Panc1 (cell line): ENCODE measurements around the gene KAZN. TPM values are rescaled to one million over a fixed set of nuclear protein-coding genes. Genes with fewer than 3 reads are reported as not detected.

ENCODE experiments used
- ATAC-seq: fragments of 200-7000 bp; cut with Tn5 transposase; 2 replicates; pipeline ENCODE4 v1.9.1; 2020; ENCODE audit warnings: mild to moderate bottlenecking, moderate library complexity
- BruUV-seq: library from RNA; stranded (reverse); fragments of 400-500 nt; replicated peaks from 2 replicates; lab custom pipeline; 2021; lab: Mats Ljungman, UMichigan
- CTCF ChIA-PET: fragments of 300-600 bp; sonication (Branson Sonifier 250); formaldehyde crosslinking; loops from one replicate; lab custom pipeline; 2022; ENCODE audit warnings: antibody characterized with exemption; lab: Charles Lee
- POLR2A ChIA-PET: fragments of 300-600 bp; sonication (Branson Sonifier 250); formaldehyde crosslinking; loops from one replicate; lab custom pipeline; 2022; ENCODE audit warnings: antibody characterized with exemption; lab: Charles Lee
- DNase-seq: peaks from one replicate; pipeline ENCODE4 v3.0.0-alpha.2; 2010; ENCODE audit warnings: low read depth, low spot score
- H3K27ac ChIP-seq: 2 replicates; pipeline ENCODE4 v1.5.1; 2011; ENCODE audit warnings: mild to moderate bottlenecking, low read length, inconsistent platforms
- H3K27me3 ChIP-seq: fragments of 200-500 bp; sonication (Bioruptor generic); 2 replicates; pipeline ENCODE4 v1.6.0; 2014; ENCODE audit warnings: low read length, inconsistent platforms; ENCODE audit not compliant: control insufficient read depth, insufficient read depth
- H3K36me3 ChIP-seq: fragments of 200-500 bp; sonication (Bioruptor generic); 2 replicates; pipeline ENCODE4 v1.5.1; 2014; ENCODE audit warnings: inconsistent platforms, mild to moderate bottlenecking, low read length, moderate library complexity; ENCODE audit not compliant: control insufficient read depth, insufficient read depth
- H3K4me1 ChIP-seq: 2 replicates; pipeline ENCODE4 v1.5.1; 2011; ENCODE audit warnings: inconsistent platforms, mild to moderate bottlenecking, low read length, moderate library complexity; ENCODE audit not compliant: control insufficient read depth, insufficient read depth
- H3K4me3 ChIP-seq, 2 experiments: 2 replicates each; pipeline ENCODE4 v1.5.1; 2011 to 2012; ENCODE audit warnings: low read depth in 2 of 2, low read length in 2 of 2, mild to moderate bottlenecking in 2 of 2, inconsistent platforms in 1 of 2, moderate library complexity in 1 of 2
- H3K9me3 ChIP-seq: fragments of 200-500 bp; sonication (Bioruptor generic); 2 replicates; pipeline ENCODE4 v1.5.1; 2014; ENCODE audit warnings: low read depth, mild to moderate bottlenecking, inconsistent platforms, low read length, moderate library complexity; ENCODE audit not compliant: control insufficient read depth, insufficient read depth
- POLR2AphosphoS5 ChIP-seq: IDR thresholded peaks from 2 replicates; pipeline ENCODE4 v1.6.1; 2012; ENCODE audit warnings: mild to moderate bottlenecking, low read depth, low read length, moderate library complexity
- REST ChIP-seq, 2 experiments: IDR thresholded peaks; 2 replicates each; pipeline ENCODE4 v1.6.1; 2011 to 2012; ENCODE audit warnings: low read depth in 2 of 2, control low read depth in 1 of 2, low read length in 1 of 2, mild to moderate bottlenecking in 1 of 2, moderate library complexity in 1 of 2; ENCODE audit not compliant: insufficient read depth in 1 of 2
- SIN3A ChIP-seq: IDR thresholded peaks from 2 replicates; pipeline ENCODE4 v1.6.1; 2012; ENCODE audit warnings: low read depth, mild to moderate bottlenecking, low read length, moderate library complexity, borderline replicate concordance; ENCODE audit not compliant: insufficient read depth
- TCF7L2 ChIP-seq: IDR thresholded peaks from 2 replicates; pipeline ENCODE4 v1.6.1; 2011; ENCODE audit warnings: mild to moderate bottlenecking, low read depth, low read length, inconsistent platforms
- in situ Hi-C: cut with HindIII; loops from 2 replicates; pipeline ENCODE4 v1.10.0; 2016; ENCODE audit warnings: low sequenced_read_pairs, low pct_unique_long_range_greater_than_20kb
- intact Hi-C: fragments of 100-400 bp; cut with micrococcal nuclease; formaldehyde crosslinking; loops from one replicate; pipeline ENCODE4 v1.10.0; 2022; ENCODE audit not compliant: unreplicated experiment
- total RNA-seq: library from RNA; stranded (reverse); gene quantifications from one replicate; pipeline ENCODE4 v1.2.1, GENCODE V29; 2021; ENCODE audit not compliant: unreplicated experiment
- TF ChIP-seq, protein P1 (sequence below): fragments of 450-650 bp; IDR thresholded peaks from 2 replicates; pipeline ENCODE4 v1.5.1; 2017; ENCODE audit warnings: mild to moderate bottlenecking

Gene KAZN
- total RNA-seq, 1 experiment from 2014 or later: 6.6 TPM

GRCh38 chr1:14604414-14604813 is 5.9 kb downstream of the KAZN start:
- Histone ChIP-seq H3K27ac (no peak overlapping the region), H3K4me1 (peaks cover 1% of the 10 kb centered on the region), H3K36me3 (no peaks in the 10 kb centered on the region), H3K4me3 (no peak overlapping the region), H3K9me3 (no peaks in the 10 kb centered on the region), H3K27me3 (peaks cover 33% of the 10 kb centered on the region)
- POLR2A ChIA-PET: interaction anchor here (0.5 kb wide), 1 partner anchor 447 kb away, joined by 15 read pairs; no protein-coding TSS in a partner anchor
- TF ChIP-seq TCF7L2: no peak
- TF ChIP-seq SIN3A: no peak
- TF ChIP-seq, protein P1, sequence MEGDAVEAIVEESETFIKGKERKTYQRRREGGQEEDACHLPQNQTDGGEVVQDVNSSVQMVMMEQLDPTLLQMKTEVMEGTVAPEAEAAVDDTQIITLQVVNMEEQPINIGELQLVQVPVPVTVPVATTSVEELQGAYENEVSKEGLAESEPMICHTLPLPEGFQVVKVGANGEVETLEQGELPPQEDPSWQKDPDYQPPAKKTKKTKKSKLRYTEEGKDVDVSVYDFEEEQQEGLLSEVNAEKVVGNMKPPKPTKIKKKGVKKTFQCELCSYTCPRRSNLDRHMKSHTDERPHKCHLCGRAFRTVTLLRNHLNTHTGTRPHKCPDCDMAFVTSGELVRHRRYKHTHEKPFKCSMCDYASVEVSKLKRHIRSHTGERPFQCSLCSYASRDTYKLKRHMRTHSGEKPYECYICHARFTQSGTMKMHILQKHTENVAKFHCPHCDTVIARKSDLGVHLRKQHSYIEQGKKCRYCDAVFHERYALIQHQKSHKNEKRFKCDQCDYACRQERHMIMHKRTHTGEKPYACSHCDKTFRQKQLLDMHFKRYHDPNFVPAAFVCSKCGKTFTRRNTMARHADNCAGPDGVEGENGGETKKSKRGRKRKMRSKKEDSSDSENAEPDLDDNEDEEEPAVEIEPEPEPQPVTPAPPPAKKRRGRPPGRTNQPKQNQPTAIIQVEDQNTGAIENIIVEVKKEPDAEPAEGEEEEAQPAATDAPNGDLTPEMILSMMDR: no peak
- TF ChIP-seq REST (IDR thresholded peaks at IDR 0.05; ENCODE audit: insufficient read depth in 1 of 2, low read depth in 2 of 2, low read length in 1 of 2): no peak
- TF ChIP-seq POLR2AphosphoS5: no peak
- ATAC-seq (no peak), DNase-seq (no peak)
- intact Hi-C loops: no loop called here
- in situ Hi-C loops: no loop called here
- no TSS peak for BruUV-seq
- CTCF ChIA-PET: no interaction called here

- no TSS peak for BruUV-seq
- intact Hi-C loops: no loop called here
Measured at GRCh38 chr1:14605945-14606344, 7.5 kb downstream of the KAZN start.

More at GRCh38 chr1:14605945-14606344, 7.5 kb downstream of the KAZN start:
- Histone ChIP-seq H3K4me1 (no peaks in the 10 kb centered on the region; the same call in 1 of the 2 replicates), H3K4me3 (no peak overlapping the region), H3K27ac (no peak overlapping the region), H3K9me3 (no peaks in the 10 kb centered on the region), H3K27me3 (peaks cover 21% of the 10 kb centered on the region), H3K36me3 (no peaks in the 10 kb centered on the region)
- ChIA-PET CTCF (no interaction called here), POLR2A (no interaction called here)
- in situ Hi-C loops: no loop called here
- DNase-seq (no peak), ATAC-seq (no peak)
- TF ChIP-seq REST (IDR thresholded peaks at IDR 0.05; ENCODE audit: insufficient read depth in 1 of 2, low read depth in 2 of 2, low read length in 1 of 2) (no peak), TCF7L2 (no peak), SIN3A (no peak)
- TF ChIP-seq, protein P1: no peak
